Measurements from ENCODE around the gene SH2D6.

SH2D6 gene

GRCh38 chr2:85430752-85431569 is 12.4 kb downstream of the SH2D6 start:
- no peak for TF ChIP-seq Cebpa-rat (IDR thresholded peaks at IDR 0.05)
- peak overlapping the region in 8 of 11 experiments; percentile 37 to 79 (median 65); a peak in 12 of 22 replicates for H3K27ac ChIP-seq
- peaks cover 77 to 90% (median 83%) of the 10 kb centered on the region in 10 experiments for H3K4me1 ChIP-seq
- no peaks in the 10 kb centered on the region for H3K36me3 ChIP-seq
- H3K9me3 ChIP-seq (replicated peaks in 1 of 11): no peaks in the 10 kb centered on the region
- H4K20me1 ChIP-seq: no peaks in the 10 kb centered on the region
- H3K9ac ChIP-seq: peak overlapping the region in 1 of 11 experiments; percentile 4; a peak in 3 of 22 replicates
- no peaks in the 10 kb centered on the region for H3K27me3 ChIP-seq
- peak overlapping the region; percentile 61 to 90 (median 69); a peak in 20 of 22 replicates for H3K4me2 ChIP-seq
- H3K4me3 ChIP-seq: no peak overlapping the region

GRCh38 chr2:85431570-85432205 is 13.2 kb downstream of the SH2D6 start:
- H3K4me1 ChIP-seq: peaks cover 84 to 96% (median 88%) of the 10 kb centered on the region in 10 experiments
- peak overlapping the region; percentile 24 to 90 (median 63); a peak in 18 of 22 replicates for H3K4me2 ChIP-seq
- no peaks in the 10 kb centered on the region for H3K36me3 ChIP-seq
- H3K4me3 ChIP-seq: no peak overlapping the region
- H3K27me3 ChIP-seq: no peaks in the 10 kb centered on the region
- TF ChIP-seq Cebpa-rat (IDR thresholded peaks at IDR 0.05): no peak
- H3K9me3 ChIP-seq (replicated peaks in 1 of 11): no peaks in the 10 kb centered on the region
- peak overlapping the region in 1 of 11 experiments; percentile 16; a peak in 2 of 22 replicates for H3K9ac ChIP-seq
- H4K20me1 ChIP-seq: no peaks in the 10 kb centered on the region
- H3K27ac ChIP-seq: peak overlapping the region in 7 of 11 experiments; percentile 0 to 54 (median 31); a peak in 8 of 22 replicates

GRCh38 chr2:85433511-85434089 is 15.1 kb downstream of the SH2D6 start:
- H3K4me2 ChIP-seq: peak overlapping the region; percentile 72 to 95 (median 90)
- peak overlapping the region in 8 of 11 experiments; percentile 41 to 97 (median 92); a peak in 12 of 22 replicates for H3K27ac ChIP-seq
- H4K20me1 ChIP-seq: no peaks in the 10 kb centered on the region
- peak overlapping the region in 9 of 11 experiments; percentile 7 to 88 (median 45); a peak in 11 of 22 replicates for H3K9ac ChIP-seq
- TF ChIP-seq Cebpa-rat (IDR thresholded peaks at IDR 0.05): no peak
- H3K27me3 ChIP-seq: no peaks in the 10 kb centered on the region
- H3K4me1 ChIP-seq: peaks cover 83 to 93% (median 91%) of the 10 kb centered on the region in 10 experiments
- H3K4me3 ChIP-seq: no peak overlapping the region
- H3K9me3 ChIP-seq (replicated peaks in 1 of 11): no peaks in the 10 kb centered on the region
- H3K36me3 ChIP-seq: no peaks in the 10 kb centered on the region

GRCh38 chr2:85434696-85435095 is 16.2 kb downstream of the SH2D6 start:
- Histone ChIP-seq H4K20me1 (no peaks in the 10 kb centered on the region), H3K4me2 (peak overlapping the region; percentile 80 to 95 (median 90)), H3K27ac (peak overlapping the region; percentile 43 to 98 (median 94); a peak in 20 of 22 replicates), H3K9ac (peak overlapping the region in 10 of 11 experiments; percentile 18 to 88 (median 53); a peak in 18 of 22 replicates), H3K4me1 (peaks cover 83 to 93% (median 90%) of the 10 kb centered on the region in 10 experiments), H3K36me3 (no peaks in the 10 kb centered on the region), H3K27me3 (no peaks in the 10 kb centered on the region), H3K4me3 (no peak overlapping the region), H3K9me3 (replicated peaks in 1 of 11) (no peaks in the 10 kb centered on the region)
- TF ChIP-seq Cebpa-rat (IDR thresholded peaks at IDR 0.05): no peak

GRCh38 chr2:85435220-85435958 is 16.9 kb downstream of the SH2D6 start:
- Histone ChIP-seq H3K4me2 (peak overlapping the region; percentile 80 to 95 (median 90)), H3K36me3 (no peaks in the 10 kb centered on the region), H4K20me1 (no peaks in the 10 kb centered on the region), H3K4me1 (peaks cover 80 to 91% (median 84%) of the 10 kb centered on the region in 10 experiments), H3K4me3 (no peak overlapping the region; a peak in 2 of 20 replicates), H3K27me3 (no peaks in the 10 kb centered on the region), H3K9me3 (replicated peaks in 1 of 11) (no peaks in the 10 kb centered on the region), H3K27ac (peak overlapping the region; percentile 42 to 98 (median 94); a peak in 21 of 22 replicates), H3K9ac (peak overlapping the region in 9 of 11 experiments; percentile 3 to 88 (median 49); a peak in 16 of 22 replicates)
- TF ChIP-seq Cebpa-rat (IDR thresholded peaks at IDR 0.05): no peak

- H4K20me1 ChIP-seq: no peaks in the 10 kb centered on the region
- no peaks in the 10 kb centered on the region for H3K27me3 ChIP-seq
- H3K4me3 ChIP-seq: no peak overlapping the region; a peak in 2 of 20 replicates
- H3K27ac ChIP-seq: peak overlapping the region; percentile 83 to 98 (median 94)
- H3K4me1 ChIP-seq: peaks cover 72 to 83% (median 77%) of the 10 kb centered on the region in 10 experiments
- H3K4me2 ChIP-seq: peak overlapping the region; percentile 80 to 95 (median 90)
- peak overlapping the region; percentile 80 to 92 (median 86); a peak in 19 of 22 replicates for H3K9ac ChIP-seq
- no peaks in the 10 kb centered on the region for H3K9me3 ChIP-seq (replicated peaks in 1 of 11)
- no peaks in the 10 kb centered on the region for H3K36me3 ChIP-seq
- TF ChIP-seq Cebpa-rat (IDR thresholded peaks at IDR 0.05): no peak
Observed at GRCh38 chr2:85435981-85436835, 17.7 kb downstream of the SH2D6 start.

- H3K27me3 ChIP-seq: no peaks in the 10 kb centered on the region
- no peaks in the 10 kb centered on the region for H4K20me1 ChIP-seq
- no peaks in the 10 kb centered on the region for H3K36me3 ChIP-seq
- peak overlapping the region in 9 of 10 experiments; percentile 27 to 63 (median 46); a peak in 9 of 20 replicates for H3K4me3 ChIP-seq
- TF ChIP-seq Cebpa-rat (IDR thresholded peaks at IDR 0.05): no peak
- H3K9me3 ChIP-seq (replicated peaks in 1 of 11): no peaks in the 10 kb centered on the region
- peak overlapping the region; percentile 80 to 92 (median 86) for H3K9ac ChIP-seq
- peaks cover 64 to 87% (median 73%) of the 10 kb centered on the region in 10 experiments for H3K4me1 ChIP-seq
- H3K4me2 ChIP-seq: peak overlapping the region; percentile 80 to 95 (median 90)
- H3K27ac ChIP-seq: peak overlapping the region; percentile 83 to 98 (median 94)
Observed at GRCh38 chr2:85436836-85437487, 18.4 kb downstream of the SH2D6 start.

Measured in BLaER1 treated with 17β-estradiol and CSF1 and Interleukin-3, amounts not matched to agents 10 nM and 100 nM (cell line).